Stimulated activated CD8-positive, alpha-beta memory T cell treated with anti-CD3 and anti-CD28 coated beads, Interleukin-12 subunit alpha, Interleukin-12 subunit beta, amount 100 ng/mL, for 24 hours (primary cell): ENCODE results near the gene ACYP2.
"Not testable (repeated sequence)": the region's sequence is repeated elsewhere in the genome, so short reads cannot be mapped to it uniquely, and the experiment has no call there.

Source experiments
- DNase-seq: peaks from one replicate; pipeline ENCODE4 v3.0.0-alpha.2; 2020; ENCODE audit errors: extremely low read depth

ACYP2 gene

GRCh38 chr2:54213082-54213481 is 97.7 kb downstream of the ACYP2 start:
- DNase-seq, result no peak

DNA sequence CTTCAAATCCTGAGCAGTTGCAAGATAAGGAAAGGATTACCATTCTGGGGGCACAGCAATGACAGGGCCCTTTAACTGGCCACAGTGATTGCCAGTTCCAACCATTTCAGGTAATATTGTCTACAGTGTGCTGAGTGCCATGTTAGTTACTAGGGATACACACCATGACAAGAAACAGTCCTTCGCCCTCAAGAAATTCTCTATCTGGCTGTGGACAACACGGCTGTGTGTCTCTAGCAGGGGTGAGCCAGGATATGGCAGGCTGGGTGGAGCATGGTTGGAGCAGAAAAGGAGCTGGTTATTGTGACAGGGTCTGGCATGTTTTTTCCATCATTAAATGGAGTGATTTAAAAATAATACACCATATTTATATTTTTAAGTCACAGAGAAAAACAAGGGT is 109.6 kb downstream of the ACYP2 start:
- no peak for DNase-seq

- no peak for DNase-seq
Observed at GRCh38 chr2:54226260-54226659, 110.8 kb downstream of the ACYP2 start.

GRCh38 chr2:54227798-54228197 is 112.4 kb downstream of the ACYP2 start:
- DNase-seq, result no peak

GRCh38 chr2:54228945-54229344 is 113.5 kb downstream of the ACYP2 start:
- DNase-seq, result no peak

- no peak for DNase-seq
Observed at GRCh38 chr2:54233832-54234649, 118.6 kb downstream of the ACYP2 start.

- no peak for DNase-seq
Observed at GRCh38 chr2:54237428-54237827, 122.0 kb downstream of the ACYP2 start.

GRCh38 chr2:54239427-54239826 is 124.0 kb downstream of the ACYP2 start:
- DNase-seq, result no peak

- DNase-seq, result no peak
Observed at GRCh38 chr2:54240515-54241469, 125.4 kb downstream of the ACYP2 start.

DNA sequence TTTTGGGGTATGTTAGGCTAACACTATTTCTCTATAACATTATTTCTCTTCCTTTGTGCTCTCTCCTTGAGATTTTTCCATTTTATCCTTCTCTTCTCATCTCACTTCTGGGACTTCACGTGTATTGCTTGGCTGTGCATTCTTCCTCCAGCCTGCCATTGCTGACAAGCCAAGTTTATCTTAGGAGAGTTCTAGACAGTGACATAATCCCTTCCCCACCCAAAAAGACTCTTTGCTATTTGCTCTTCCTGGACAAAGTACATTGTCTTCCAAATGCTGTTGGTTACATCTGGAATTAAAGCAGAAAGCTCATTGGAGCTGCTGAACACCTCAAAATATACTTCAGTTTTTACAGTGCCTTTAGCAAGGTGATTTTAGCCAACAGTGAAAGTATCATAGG is 131.7 kb downstream of the ACYP2 start:
- DNase-seq, result no peak

GRCh38 chr2:54249629-54250028 is 134.2 kb downstream of the ACYP2 start:
- no peak for DNase-seq

- DNase-seq, result no peak
Observed at GRCh38 chr2:54254180-54254579, 138.8 kb downstream of the ACYP2 start.

GRCh38 chr2:54255230-54256090 is 140.0 kb downstream of the ACYP2 start:
- DNase-seq, result no peak

DNA sequence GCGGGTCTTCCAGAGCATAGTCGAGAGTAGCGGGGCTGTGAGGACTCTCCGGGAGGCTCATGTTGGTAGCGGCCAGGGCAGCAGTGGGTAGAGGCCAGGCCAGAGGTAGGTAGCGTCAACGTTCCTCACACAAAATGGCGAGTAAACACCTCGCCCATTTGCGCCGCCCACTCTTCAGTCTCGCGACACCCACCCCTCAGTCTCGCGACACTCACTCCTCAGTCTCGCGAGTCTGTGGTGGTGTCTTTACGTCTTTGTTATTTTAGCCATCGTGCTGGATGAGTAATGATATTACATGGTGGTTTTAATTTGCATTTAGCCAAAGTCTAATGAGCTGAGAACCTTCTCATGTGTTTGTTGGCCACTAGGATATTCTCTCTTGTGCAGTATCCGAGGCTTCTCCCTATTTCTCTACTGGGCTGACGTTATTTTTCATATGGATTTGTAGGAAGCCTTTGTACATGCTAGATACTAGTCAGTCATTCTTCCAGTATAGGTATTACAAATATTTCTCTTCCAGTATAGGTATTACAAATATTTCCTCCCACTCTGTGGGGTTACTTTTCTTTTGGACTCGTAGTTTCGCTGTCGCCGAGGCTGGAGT is 140.8 kb downstream of the ACYP2 start, which contains the start of gene TSPYL6:
Gene TSPYL6, minus strand, starts transcription at position 139 of the 604 bp plus-strand sequence. Its CDS starts 78 bp downstream, at position 61.
- DNase-seq, result no peak

- no peak for DNase-seq
Observed at GRCh38 chr2:54258166-54258565, 142.8 kb downstream of the ACYP2 start.

GRCh38 chr2:54259413-54260240 is 144.2 kb downstream of the ACYP2 start:
- DNase-seq, result no peak

- DNase-seq, result no peak
Observed at GRCh38 chr2:54260241-54260595, 144.8 kb downstream of the ACYP2 start.

DNA sequence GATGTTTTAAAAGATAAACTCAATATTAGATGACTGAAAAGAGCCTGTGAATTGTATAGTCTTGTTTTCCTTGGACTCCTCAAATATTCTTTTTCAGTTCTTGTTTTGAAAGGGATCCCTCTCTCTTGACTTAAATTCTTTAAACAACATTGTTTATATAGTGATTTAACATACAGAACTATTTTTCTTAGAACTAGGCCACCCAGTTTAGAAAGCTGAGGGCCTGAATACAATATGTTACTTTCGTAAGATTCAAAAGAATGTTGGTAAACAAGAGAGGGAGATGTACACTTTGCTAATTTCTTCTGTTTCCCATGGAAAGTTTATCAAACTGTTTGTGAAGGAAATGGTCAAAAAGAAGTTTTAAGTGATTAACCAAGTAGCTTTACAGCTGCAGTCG is 146.1 kb downstream of the ACYP2 start:
- no peak for DNase-seq

DNA sequence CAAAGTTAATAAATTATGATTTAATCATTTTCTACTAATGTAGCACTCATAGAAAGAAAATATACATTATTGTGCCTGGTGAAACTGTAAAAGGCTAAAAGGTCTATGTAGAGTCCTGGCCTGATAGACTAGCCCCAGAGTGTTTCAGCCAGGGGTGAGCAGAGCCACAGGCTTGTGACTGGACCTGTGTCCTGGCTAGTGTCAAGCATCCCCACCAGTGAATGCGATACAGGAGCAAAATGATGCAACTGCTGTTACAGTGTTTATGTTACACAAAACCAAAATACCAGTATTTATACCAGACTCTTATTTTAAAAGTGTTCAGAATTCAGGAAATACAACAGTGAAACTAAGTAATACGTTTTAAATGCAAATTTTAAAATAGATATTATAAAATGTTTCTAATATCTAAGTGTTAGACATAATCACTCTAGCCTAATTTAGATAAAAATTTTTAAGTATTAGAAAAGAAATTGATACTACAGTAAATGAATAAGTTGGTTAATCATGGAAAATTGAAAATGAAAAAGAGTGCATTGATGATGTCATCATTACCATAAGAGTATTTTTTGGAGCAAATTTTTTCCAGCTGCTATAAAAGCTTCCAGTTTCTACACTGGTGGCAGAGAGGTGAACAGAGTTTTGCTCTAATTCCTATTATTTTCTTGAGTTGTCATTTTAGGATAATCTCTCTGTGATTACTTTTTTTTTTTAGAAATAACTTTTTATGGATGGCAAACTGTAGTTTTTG is 146.8 kb downstream of the ACYP2 start:
- no peak for DNase-seq

GRCh38 chr2:54265081-54265480 is 149.7 kb downstream of the ACYP2 start:
- not testable (repeated sequence) for DNase-seq
